Central memory CD4-positive, alpha-beta T cell (primary cell): Measurements from ENCODE around the gene UBE3D.
A peak's percentile ranks its signal among the peaks of the same experiment; 100 is the strongest.

Source experiments
- DNase-seq: peaks from one replicate; pipeline ENCODE4 v3.0.0; 2022
- total RNA-seq, 3 experiments: gene quantifications; one replicate each; lab custom pipeline; 2026; lab: John Stamatoyannopoulos, UW

UBE3D gene, protein sequence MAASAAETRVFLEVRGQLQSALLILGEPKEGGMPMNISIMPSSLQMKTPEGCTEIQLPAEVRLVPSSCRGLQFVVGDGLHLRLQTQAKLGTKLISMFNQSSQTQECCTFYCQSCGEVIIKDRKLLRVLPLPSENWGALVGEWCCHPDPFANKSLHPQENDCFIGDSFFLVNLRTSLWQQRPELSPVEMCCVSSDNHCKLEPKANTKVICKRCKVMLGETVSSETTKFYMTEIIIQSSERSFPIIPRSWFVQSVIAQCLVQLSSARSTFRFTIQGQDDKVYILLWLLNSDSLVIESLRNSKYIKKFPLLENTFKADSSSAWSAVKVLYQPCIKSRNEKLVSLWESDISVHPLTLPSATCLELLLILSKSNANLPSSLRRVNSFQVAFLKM
- total RNA-seq = 9.4 to 18.9 (median 15.7) reads per million in 3 experiments

DNA sequence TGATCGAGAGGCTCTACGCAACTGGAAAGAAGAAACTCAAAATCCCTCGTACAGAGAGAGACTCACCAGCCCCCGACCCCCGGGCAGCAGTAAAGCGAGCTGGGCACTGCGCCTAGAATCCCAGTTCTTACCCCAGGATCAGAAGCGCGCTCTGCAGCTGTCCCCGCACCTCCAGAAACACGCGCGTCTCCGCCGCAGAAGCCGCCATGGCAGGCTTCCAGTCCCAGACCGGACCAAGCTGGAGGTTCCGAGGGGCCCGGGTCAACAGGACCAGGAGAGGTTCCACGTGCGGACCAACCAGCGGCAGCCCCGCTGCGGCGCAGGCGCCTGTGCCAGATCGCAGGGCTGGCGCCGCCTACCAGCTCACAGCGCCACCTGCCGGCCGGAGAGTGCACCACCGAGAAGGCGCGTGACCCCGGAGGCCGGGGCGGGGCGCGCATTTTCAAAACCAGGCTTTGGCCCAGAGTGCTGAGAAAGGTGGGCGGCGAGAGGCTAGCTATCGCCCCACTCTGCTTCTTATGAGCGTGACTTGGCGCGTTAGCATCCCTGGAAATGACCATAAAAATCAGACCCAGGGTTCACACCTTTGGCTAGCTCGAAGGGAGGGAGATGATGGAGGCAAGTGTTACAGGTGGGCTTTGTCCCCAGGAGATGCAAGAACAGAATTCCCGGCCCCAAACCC lies at the start of gene UBE3D:
Gene UBE3D, minus strand, starts transcription at position 331 of the 682 bp plus-strand sequence. Its CDS starts 123 bp downstream, at position 208.
- DNase-seq = peak; percentile 87

DNA sequence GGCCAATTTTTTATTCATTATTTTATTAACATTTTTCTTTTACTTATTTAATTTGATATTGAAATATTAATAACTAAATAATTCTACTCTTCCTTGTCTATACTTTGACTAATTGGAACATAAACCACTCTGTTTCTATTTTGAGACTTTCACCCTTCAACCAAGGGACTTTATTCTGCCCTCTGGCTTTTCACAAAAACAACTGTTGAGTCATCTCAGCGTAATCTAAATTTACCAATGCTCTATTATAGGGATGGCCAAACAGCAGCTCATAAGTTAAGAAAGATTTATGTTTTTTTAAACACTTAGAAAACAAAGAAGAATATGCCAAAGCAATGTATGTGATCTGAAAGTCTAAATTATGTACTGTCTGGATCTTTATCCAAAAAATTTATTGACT lies 48.5 kb upstream of the UBE3D start:
- no peak for DNase-seq

DNA sequence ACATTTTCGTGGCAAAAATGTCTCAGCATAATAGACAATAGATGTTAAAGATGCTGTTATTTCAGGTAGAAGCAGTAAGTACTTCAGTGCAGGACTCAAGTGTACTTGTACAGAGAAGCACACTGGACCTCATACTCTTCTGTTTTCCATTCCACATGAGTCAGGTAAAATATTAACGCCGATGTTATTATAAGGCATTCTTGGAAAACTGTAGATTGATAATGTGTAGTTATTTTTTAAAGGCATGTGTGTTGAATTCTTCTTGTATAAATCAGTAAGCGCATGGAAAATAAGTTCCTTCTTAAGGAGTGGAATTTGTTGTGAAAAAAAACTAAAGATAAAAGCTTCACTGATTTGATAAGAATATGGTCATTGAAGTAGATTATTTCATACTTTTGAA lies 47.6 kb upstream of the UBE3D start:
- DNase-seq = no peak

DNA sequence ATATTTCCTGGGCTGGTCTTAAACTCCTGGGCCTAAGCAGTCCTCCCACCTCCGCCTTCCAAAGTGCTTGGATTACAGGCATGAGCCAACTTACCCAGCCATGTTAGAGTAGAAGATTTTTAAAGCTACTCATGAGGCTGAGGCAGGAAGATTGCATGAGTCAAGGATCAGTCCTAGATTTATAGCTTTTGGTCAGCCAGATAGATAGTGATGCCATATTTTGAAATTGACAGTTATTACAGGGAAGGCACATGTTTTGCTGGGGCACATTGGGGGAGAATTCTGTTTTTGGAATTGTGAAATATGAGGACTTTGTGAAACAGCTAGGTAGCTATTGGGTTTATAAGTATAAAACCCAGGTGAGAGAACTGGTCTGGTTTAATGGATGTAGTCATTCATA lies 42.7 kb upstream of the UBE3D start:
- no peak for DNase-seq

DNA sequence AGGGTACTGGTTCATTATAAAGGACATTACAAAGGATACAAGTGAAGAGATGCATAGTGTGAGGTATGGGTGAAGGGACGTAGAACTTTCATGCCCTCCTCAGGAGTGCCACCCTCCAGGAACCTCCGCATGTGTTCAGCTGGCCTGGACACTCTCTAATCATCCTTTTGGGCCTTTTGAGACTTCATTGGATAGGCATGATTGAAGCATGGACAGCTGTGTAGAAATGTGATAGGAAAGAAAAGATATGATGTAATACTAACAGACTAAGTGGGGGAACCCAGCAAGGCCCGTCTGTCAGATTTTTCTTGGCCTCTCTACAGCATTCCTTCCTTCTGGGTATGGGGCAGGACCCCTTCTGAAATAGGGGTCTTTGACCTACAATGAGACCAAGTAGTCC lies 32.9 kb upstream of the UBE3D start:
- DNase-seq = no peak

DNA sequence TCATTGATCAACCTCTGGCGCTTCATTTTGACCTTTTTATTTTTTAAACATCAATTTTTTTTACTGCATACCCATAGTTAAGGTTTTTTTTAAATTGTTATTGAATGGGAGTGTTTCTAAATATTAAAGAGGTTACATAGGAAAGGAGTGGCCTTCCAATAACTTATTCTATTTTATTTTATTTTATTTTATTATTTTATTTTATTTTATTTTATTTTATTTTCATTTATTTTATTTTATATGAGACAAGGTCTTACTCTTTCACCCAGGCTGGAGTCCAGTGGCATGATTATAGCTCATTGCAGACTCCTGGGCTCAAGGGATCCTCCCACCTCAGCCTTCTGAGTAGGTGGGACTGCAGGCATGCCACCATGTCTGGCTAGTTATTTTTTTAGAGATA lies 32.0 kb upstream of the UBE3D start:
- DNase-seq = no peak

DNA sequence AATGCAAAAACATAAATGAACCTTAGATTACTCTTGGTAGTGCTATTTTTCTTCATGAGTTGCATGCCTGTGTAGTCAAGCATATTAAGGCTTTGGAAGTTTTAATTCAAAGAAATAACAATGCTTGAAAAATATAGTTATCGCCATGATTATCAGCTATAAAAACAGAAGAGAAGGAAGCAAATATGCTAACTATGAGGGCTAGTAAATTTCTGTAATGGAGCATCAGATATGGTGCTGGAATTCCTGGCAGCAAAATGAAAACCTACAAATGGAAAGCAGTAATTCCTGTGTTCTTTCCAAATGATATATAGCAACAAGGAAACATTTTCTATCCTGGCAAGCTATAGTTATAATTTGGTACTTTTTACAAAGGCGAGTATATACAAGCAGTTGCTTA lies 31.6 kb upstream of the UBE3D start:
- no peak for DNase-seq

DNA sequence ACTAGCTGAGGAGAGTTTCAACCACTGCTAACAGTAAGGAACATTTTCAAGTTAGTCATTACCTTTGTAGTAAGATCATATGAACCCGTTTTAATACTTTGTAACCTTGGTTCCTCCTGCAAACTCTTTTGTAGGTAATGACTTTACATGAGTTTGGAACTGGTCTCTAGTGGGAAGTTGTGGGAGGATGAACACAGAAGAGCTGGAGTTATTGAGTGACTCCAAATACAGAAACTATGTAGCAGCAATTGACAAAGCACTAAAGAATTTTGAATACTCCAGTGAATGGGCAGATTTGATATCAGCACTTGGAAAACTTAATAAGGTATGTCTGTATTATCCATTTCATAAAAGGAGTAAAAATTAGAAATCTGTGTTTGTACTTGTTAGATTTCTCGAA lies 31.1 kb upstream of the UBE3D start:
- no peak for DNase-seq

DNA sequence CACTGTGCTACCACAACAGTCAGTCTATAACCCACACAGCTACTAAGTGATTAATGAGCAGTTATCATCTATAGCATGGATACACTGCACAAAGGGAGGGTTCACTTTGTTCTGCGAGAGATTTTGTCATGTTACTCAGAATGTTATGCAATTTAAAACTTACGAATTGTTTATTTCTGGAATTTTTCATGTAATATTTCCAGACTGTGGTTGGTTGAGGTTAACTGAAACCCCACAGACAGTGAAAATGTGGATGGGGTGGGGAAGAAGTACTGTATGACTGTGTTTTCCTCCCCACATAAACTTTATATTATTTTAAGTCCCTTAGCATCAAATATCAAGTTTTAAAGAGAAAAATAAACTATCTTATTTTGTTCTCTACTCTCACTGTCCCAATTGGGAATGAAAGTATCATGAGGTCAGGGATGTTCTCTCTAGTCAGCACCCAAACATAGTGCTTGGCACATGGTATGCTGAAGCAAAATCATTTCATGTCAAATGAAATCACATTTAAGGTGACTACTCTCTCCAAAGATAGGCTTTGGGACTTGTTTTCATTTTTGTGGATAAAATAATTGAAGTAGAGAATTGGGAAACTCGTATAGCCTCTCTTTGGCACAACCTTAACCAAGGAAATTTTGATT lies 27.2 kb upstream of the UBE3D start:
- DNase-seq = no peak

DNA sequence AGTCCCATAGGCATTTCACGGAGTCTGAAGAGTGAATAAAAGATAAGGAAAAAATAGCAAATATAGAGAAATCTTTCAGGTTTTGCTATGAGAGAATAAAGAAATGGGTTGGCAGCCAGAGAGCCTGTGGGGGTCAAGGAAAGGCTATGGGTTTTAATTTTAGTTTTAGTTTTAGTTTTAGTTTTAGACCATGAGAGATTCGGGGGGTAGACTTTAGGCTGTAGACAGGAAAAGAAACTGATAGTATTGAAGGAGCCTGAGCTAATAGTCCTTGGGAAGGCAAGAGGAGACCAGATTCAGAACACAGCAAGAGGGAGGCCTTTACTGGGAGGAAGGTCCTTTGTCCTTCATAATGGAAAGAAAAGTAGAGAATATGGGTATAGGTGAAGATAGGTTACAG lies 21.1 kb upstream of the UBE3D start:
- DNase-seq = no peak

DNA sequence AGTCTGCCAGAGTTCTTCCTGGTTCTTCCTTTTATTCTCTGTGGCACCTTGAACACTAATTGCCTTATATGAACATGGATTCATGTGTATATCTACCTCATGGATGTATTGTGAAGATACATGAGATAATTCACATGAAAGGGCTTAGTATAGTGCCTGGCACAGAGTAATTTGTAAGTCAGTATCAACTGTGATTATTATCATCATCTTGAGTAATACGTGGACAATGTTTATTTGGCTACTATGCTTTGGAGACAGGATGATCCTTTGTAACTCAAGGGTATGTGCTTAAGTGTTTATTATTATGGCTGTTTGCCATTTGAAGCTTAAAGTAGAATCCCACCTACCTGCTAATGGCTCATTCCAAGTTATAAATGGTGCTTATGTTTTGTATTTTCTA lies 17.8 kb upstream of the UBE3D start:
- no peak for DNase-seq

DNA sequence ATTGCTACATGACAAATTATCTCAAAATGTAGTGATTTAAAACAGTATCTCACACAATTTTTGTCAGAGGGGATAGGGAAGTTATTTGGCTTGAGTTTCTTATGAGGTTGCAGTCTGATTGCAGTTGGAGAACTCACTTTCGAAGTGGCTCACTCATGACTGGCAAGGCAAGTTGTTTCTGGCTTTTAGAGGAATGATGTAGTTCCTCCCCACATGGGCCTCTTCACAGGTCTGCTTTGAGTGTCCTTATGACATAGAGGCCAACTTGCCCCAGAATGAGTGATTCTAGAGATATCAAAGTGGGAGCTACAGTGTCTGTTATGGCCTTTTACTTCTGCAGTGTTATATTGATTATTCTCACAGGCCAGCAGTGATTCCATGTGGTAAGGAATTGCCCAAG lies 8.0 kb upstream of the UBE3D start:
- no peak for DNase-seq

DNA sequence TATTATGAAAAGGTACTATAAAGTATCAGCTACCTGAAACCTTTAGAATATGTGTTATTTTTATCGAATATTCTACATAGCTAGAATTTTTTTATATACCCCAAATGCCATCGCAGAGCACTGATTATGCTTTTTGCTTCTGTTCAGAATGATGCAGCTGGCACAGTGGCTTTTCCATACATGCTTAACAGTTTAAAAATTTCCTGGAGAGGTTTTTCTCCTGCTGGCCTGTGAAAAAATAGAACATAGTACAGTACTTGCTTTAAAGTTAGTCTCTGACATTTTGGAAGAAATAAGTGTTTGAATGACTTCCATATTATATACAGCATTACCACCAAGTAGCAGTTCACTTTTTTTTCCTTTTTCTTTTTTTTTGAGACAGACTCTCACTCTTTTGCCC lies 7.1 kb upstream of the UBE3D start:
- no peak for DNase-seq

DNA sequence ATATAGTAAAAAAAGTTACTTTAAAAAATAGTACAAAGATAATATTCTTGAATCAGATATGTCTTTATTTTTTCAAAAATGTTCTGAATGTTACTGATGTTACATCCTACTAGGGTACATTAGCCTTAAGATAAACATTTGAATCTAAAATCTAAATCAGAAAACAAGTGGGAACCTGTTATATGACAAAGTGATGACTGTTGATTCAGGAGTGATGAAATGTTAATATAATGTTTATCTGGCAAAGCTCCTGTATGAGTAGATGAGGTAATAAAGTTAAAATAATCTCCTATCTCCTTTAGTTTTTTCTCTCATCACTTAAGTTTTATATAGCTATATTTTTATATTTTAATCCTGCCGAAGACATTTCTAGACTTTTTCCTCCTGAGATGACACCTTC lies 6.1 kb upstream of the UBE3D start:
- DNase-seq = no peak

DNA sequence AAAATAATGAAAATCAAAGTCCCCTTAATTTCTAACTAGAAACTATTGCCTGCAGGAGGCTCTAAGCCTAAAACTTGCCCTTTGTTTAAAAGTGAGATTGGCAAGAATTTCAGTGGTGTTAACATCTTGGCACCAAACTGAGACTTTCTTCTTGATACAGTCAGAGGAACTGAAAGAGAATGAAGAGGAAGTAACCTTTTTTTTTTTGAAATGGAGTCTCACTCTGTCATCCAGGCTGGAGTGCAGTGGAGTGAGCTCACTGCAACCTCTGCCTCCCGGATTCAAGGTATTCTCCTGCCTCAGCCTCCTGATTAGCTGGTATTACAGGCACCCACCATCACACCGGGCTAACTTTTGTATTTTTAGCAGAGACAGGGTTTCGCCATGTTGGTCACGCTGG lies 5.4 kb upstream of the UBE3D start:
- no peak for DNase-seq

DNA sequence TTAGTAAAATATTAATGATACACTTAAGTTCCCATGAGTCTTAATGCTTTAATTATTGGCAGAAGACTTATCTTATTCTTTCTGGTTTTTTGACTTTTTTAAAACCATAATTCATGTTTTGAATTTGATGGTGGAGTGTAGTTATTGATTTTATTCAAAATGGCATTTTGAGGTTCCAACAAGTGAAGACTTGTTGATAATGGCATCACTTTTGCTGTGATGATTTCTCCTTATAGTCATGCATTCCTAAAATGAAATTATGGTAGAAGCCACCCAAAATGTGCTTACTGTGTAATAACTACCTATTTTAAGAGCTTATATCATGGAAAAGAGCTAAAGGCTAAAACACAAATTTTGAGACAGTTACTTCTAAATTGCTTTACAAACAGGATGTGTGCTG lies 4.0 kb upstream of the UBE3D start:
- DNase-seq = no peak

DNA sequence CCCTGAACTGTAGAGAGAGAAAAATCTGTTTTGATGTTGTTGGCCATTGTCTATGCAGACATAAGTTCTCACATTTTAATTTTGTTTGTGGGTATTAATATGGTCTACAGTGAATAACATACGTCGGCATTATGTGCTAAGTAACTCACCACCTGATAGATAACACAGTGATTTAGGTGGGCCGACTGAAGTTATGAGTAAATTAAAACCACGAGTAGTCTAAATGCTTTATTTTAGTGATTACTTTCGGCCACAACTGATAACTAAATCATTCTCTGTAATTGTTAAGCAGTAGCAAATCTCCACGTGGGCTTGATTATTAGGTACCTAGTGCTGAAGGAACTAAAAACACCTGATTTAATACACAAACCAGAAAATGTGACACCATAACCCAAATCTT lies 3.0 kb upstream of the UBE3D start:
- DNase-seq = no peak

DNA sequence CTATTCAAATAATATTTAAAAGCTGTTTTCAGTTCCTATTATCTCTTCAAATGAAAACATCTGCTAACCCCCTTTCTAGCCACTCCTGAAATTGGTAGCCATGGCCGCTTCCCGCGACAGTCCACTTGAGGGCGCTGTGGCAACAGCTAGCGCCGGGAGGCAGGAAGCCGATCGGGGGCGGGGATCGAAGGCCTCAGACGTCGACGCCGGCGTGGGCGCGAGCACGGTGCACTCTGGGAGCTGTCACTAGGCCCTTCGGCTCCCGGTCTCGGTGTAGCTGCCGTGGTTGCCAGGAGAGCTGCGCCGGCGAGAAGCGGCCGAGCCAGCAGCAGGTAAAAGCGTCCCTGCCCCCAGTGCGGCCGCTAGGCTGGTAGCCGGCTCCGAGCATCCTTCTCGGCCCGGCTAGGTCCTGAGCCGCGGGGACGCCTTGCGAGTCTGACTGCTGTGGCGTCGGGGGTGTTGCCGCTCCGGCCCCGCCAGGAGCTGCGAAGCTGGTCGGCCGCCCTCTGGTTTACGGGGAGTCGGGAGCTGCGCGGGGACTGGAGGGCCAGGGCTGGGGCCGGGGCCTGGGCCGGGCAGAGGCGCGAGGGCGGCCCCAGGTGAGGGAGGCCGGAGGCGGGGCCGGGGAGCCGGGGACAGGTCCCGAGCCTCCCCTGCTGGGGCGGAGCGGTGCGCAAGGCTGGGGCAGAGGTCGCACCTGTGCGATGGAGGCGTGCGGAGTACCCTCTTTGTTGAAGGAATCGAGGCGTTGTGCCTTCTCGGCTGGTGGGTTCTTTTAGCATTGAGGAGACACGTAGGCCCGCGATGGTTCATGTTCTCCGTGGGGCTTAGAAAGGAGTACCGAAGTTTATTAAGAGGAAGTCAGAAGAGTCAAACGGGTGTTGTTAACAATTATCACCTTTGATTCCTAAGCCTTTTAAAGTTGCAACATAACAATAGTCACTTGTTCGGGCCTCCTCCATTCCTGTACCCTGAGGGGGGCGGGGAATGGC lies 2.1 kb upstream of the UBE3D start, which contains the start of gene DOP1A:
Gene DOP1A, plus strand, starts transcription at position 224 of the 992 bp plus-strand sequence. CDS start 29,307 bp downstream, outside the sequence.
- peak; percentile 92 for DNase-seq

DNA sequence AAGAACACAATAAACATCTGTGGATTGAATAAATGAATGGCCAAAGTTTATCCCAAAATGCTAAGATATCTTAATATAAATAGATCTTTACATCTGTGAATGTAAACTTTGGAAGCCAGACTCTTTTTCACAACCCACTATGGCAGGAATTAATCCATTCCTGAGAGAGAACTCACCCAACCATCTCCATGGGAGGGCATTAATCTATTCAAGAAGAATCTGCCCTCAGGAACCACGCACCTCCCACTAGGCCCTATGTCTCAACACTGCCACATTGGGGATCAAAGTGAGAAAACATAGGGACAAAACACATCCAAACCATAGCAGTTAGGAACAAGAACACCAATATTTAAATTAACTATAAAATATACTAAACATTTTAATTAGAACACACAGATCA lies 3.4 kb downstream of the UBE3D start:
- DNase-seq = no peak

DNA sequence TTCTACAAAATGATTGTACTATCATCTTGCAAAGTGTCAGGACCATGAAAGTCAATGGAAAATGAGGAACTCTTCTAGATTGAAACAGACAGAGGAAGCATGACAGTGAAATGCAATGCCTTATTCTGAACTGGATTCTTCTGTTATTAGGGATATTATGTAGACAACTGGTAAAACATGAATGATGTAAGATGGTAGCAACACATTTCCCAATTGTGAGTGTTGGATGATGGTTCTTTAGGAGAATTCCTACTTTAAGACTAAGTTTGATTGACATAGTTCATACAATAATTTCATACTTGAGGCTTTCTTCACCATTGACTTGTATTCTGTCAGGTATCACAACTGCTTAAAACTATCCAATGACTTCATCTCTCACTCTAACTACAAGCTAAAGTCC lies 4.5 kb downstream of the UBE3D start:
- no peak for DNase-seq

DNA sequence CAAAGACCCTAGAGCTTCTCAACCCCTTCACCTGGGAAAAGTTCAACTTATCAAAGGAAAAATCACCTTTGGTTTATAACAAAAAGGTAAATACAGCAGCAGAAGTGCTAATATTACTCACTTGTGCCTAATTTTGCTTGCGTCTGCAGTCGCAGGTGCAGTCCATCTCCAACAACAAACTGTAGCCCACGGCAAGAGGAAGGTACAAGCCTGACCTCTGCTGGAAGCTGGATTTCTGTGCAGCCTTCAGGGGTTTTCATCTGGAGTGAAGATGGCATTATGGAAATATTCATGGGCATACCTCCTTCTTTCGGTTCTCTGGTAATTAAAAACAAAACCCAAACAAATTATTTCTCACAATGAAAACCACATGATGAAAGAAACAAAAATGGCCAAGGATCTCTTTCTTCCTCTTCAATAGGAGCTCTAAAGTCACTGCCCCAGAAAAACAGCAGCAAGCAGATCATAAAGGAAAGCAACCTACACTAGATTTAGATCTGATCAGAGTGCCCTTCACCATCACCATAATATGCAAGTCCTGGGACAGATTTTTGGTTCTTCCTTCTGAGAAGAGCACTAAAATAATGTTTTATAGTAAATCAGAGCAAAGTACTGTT lies 7.8 kb downstream of the UBE3D start:
- DNase-seq = no peak

DNA sequence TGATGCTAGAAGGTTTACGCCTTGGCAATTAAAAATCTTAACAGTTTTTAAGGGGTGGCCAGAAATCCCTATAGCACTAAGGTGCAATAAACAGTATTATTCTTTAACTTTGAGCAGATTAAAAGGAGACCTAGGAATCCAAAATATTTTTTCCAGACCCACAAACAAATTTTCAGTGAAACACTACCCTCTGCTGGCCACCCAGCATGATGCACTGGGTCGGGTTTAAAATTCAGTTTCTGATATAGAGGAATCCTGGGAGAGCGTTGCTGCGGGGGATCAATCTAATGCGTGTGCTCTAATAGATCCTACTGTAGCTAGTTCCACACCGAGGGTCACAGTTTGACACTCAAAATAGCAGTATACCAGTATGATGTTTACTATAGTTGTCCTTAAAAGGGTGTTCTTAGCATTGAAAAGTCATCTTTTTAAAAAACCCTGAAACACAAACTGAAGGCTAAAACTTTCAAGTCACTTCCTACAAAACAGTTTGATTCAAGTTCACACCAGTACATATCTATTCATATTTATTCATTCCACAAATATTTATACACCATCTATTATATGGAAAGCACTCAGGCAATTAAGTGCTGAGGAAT lies 10.2 kb downstream of the UBE3D start:
- DNase-seq = peak; percentile 21
